Upper lobe of left lung (tissue), 6 donors: ENCODE measurements around the gene IFT57. TPM values are rescaled to one million over a fixed set of nuclear protein-coding genes. Genes with fewer than 3 reads are reported as not detected.

Source experiments
- ATAC-seq, 2 donors: fragments of 200-7000 bp; cut with Tn5 transposase; one replicate each; pipeline ENCODE4 v1.9.1; 2022; ENCODE audit warnings: mild to moderate bottlenecking in 2 of 2, moderate library complexity in 2 of 2; ENCODE audit not compliant: low FRiP score in 2 of 2
- DNase-seq, 2 donors: peaks; one replicate each; pipeline ENCODE4 v3.0.0-alpha.2; 2019 to 2020
- H3K27ac ChIP-seq, 4 donors: fragments of 200-600 bp; sonication (generic); one replicate each; pipeline ENCODE4 v1.5.1; 2016 to 2019
- H3K27me3 ChIP-seq, 4 donors: fragments of 200-600 bp; sonication (generic); one replicate each; pipeline ENCODE4 v1.5.1; 2017 to 2019
- H3K36me3 ChIP-seq, 4 donors: fragments of 200-600 bp; sonication (generic); one replicate each; pipeline ENCODE4 v1.5.1; 2016 to 2019
- H3K4me1 ChIP-seq, 4 donors: fragments of 200-600 bp; sonication (generic); one replicate each; pipeline ENCODE4 v1.5.1; 2018 to 2019
- H3K4me3 ChIP-seq, 4 donors: fragments of 200-600 bp; sonication (generic); one replicate each; pipeline ENCODE4 v1.5.1; 2017 to 2019; ENCODE audit warnings: mild to moderate bottlenecking in 2 of 4, moderate library complexity in 1 of 4
- H3K9me3 ChIP-seq, 4 donors: fragments of 200-600 bp; sonication (generic); one replicate each; pipeline ENCODE4 v1.5.1; 2018 to 2019
- CTCF ChIP-seq, 6 experiments: fragments of 450-650 bp in 4 of 6; fragments of 200-600 bp in 2 of 6; sonication (generic) in 2 of 6; IDR thresholded peaks; one replicate each; pipeline ENCODE4 v1.5.1; 2016 to 2019; ENCODE audit warnings: antibody characterized with exemption in 6 of 6
- EP300 ChIP-seq, 4 donors: sonication (generic); formaldehyde crosslinking; IDR thresholded peaks; one replicate each; pipeline ENCODE4 v1.5.1; 2017; ENCODE audit warnings: antibody characterized with exemption in 4 of 4, control low read depth in 2 of 4
- POLR2A ChIP-seq, 4 donors: fragments of 450-650 bp; IDR thresholded peaks; one replicate each; pipeline ENCODE4 v1.5.1; 2016 to 2017; ENCODE audit warnings: antibody characterized with exemption in 4 of 4, mild to moderate bottlenecking in 2 of 4
- POLR2AphosphoS5 ChIP-seq, 2 donors: sonication (generic); formaldehyde crosslinking; IDR thresholded peaks; one replicate each; pipeline ENCODE4 v1.5.1; 2017; ENCODE audit warnings: antibody characterized with exemption in 2 of 2
- WGBS, 2 donors: methylation state at CpG; one replicate each; pipeline ENCODE4 v1.1.5; 2017 to 2018; 5-methylcytosine and 5-hydroxymethylcytosine counted together
- total RNA-seq, 6 donors: library from RNA; depleted of rRNA in 4 of 6; stranded (reverse); fragments of >200 nt in 4 of 6; gene quantifications; one replicate each; pipeline versions ENCODE4 v1.1.0 to v1.2.1, GENCODE V29; 2016 to 2021
- donor health status: DM: no; HTN: no; CAD: no; lungs with moderate emphysema.
- donor health status: DM: no; HTN: yes; CAD: no; lungs with severe emphysema.

IFT57 gene
- total RNA-seq, 6 donors from 2014 or later = 118 to 467 (median 232) TPM

- Histone ChIP-seq H3K27me3 (no peaks in the 10 kb centered on the region), H3K27ac (no peak overlapping the region), H3K4me3 (no peak overlapping the region), H3K4me1 (peaks cover 11 to 25% (median 13%) of the 10 kb centered on the region in 4 donors), H3K9me3 (no peaks in the 10 kb centered on the region), H3K36me3 (no peaks in the 10 kb centered on the region)
- WGBS, 2 donors = 90 to 95% methylated on average over 1 of the region's 1 CpG
- DNase-seq = no peak
- no peak for ATAC-seq
- TF ChIP-seq POLR2A (IDR thresholded peaks at IDR 0.05) = no peak
- TF ChIP-seq POLR2AphosphoS5 (IDR thresholded peaks at IDR 0.05) = no peak
- no peak for TF ChIP-seq EP300 (IDR thresholded peaks at IDR 0.05)
- no peak for TF ChIP-seq CTCF (IDR thresholded peaks at IDR 0.05)
Observed at GRCh38 chr3:108126348-108126747, 95.9 kb downstream of the IFT57 start.

- peaks cover 5 to 22% (median 11%) of the 10 kb centered on the region in 4 donors for H3K4me1 ChIP-seq
- no peak for TF ChIP-seq CTCF (IDR thresholded peaks at IDR 0.05)
- no peak for TF ChIP-seq POLR2A (IDR thresholded peaks at IDR 0.05)
- no peak for TF ChIP-seq POLR2AphosphoS5 (IDR thresholded peaks at IDR 0.05)
- no peak for TF ChIP-seq EP300 (IDR thresholded peaks at IDR 0.05)
- no peaks in the 10 kb centered on the region for H3K9me3 ChIP-seq
- H3K27ac ChIP-seq = peak overlapping the region in 1 of 4 donors; percentile 76
- H3K27me3 ChIP-seq = no peaks in the 10 kb centered on the region
- no peak for DNase-seq
- no peaks in the 10 kb centered on the region for H3K36me3 ChIP-seq
- ATAC-seq = peak in 1 of 2 donors; percentile 5
- H3K4me3 ChIP-seq = no peak overlapping the region
- WGBS, 2 donors = 57 to 65% methylated on average over 6 of the region's 6 CpGs
Observed at GRCh38 chr3:108125550-108126071, 96.6 kb downstream of the IFT57 start.

GRCh38 chr3:108125153-108125543 lies 97.1 kb downstream of the IFT57 start:
- ATAC-seq (no peak), DNase-seq (no peak)
- no peak for TF ChIP-seq POLR2AphosphoS5 (IDR thresholded peaks at IDR 0.05)
- no peak for TF ChIP-seq CTCF (IDR thresholded peaks at IDR 0.05)
- TF ChIP-seq EP300 (IDR thresholded peaks at IDR 0.05) = no peak
- no peak for TF ChIP-seq POLR2A (IDR thresholded peaks at IDR 0.05)
- Histone ChIP-seq H3K27me3 (no peaks in the 10 kb centered on the region), H3K4me1 (peaks cover 5 to 22% (median 11%) of the 10 kb centered on the region in 4 donors), H3K9me3 (no peaks in the 10 kb centered on the region), H3K27ac (peak overlapping the region in 3 of 4 donors; percentile 46 to 76 (median 63)), H3K4me3 (no peak overlapping the region), H3K36me3 (no peaks in the 10 kb centered on the region)
- WGBS, 2 donors = 83% methylated on average over 4 of the region's 4 CpGs

GRCh38 chr3:108124337-108125152 lies 97.7 kb downstream of the IFT57 start:
- no peak for TF ChIP-seq POLR2A (IDR thresholded peaks at IDR 0.05)
- TF ChIP-seq EP300 (IDR thresholded peaks at IDR 0.05) = no peak
- no peak for TF ChIP-seq CTCF (IDR thresholded peaks at IDR 0.05)
- no peak for TF ChIP-seq POLR2AphosphoS5 (IDR thresholded peaks at IDR 0.05)
- WGBS, 2 donors = 42 to 61% methylated on average over 7 to 10 of the region's 10 CpGs
- DNase-seq (no peak), ATAC-seq (peak in 1 of 2 donors; percentile 71)
- Histone ChIP-seq H3K36me3 (no peaks in the 10 kb centered on the region), H3K4me1 (peaks cover 5 to 22% (median 11%) of the 10 kb centered on the region in 4 donors), H3K27me3 (no peaks in the 10 kb centered on the region), H3K27ac (peak overlapping the region; percentile 46 to 76 (median 64)), H3K9me3 (no peaks in the 10 kb centered on the region), H3K4me3 (no peak overlapping the region)
